Ureter (tissue), 1 donor: ENCODE data around the gene TRIO. TPM values are rescaled to one million over a fixed set of nuclear protein-coding genes. Genes with fewer than 3 reads are reported as not detected.
A peak's percentile ranks its signal among the peaks of the same experiment; 100 is the strongest.
"Not testable (repeated sequence)": the region's sequence is repeated elsewhere in the genome, so short reads cannot be mapped to it uniquely, and the experiment has no call there.

ENCODE experiments used
- DNase-seq: peaks from one replicate; pipeline ENCODE4 v3.0.0-alpha.2; 2020; ENCODE audit warnings: low spot score
- total RNA-seq: library from RNA; stranded (reverse); gene quantifications from one replicate; pipeline ENCODE4 v1.2.4, GENCODE V29; 2023
- donor health status: DM: yes; HTN: yes; CAD: no.

TRIO gene
- total RNA-seq, 1 donor from 2014 or later: 216 TPM

GRCh38 chr5:14186059-14186830 lies 43.1 kb downstream of the TRIO start:
- DNase-seq: no peak

DNA sequence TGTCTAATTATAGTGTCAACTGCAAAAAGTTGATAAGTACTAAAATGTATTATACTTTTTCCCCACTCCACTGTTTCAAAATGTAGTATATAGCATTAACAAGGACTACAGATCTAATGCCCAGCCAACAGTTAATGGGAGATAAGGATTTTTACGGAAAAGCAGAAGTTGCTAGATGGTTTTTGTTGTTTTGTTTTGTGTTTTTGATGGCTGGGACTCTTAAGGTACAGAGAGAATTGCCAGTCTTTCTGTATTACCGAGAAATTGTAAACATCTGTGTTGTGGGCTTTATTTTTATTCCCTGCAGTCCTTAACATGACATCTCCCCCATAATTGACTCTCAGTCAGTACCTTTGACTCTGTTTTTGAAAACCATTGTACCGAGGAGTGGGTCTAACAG lies 44.0 kb downstream of the TRIO start:
- no peak for DNase-seq

- no peak for DNase-seq
Measured at GRCh38 chr5:14187660-14188059, 44.5 kb downstream of the TRIO start.

- DNase-seq: no peak
Measured at GRCh38 chr5:14188778-14189177, 45.6 kb downstream of the TRIO start.

DNA sequence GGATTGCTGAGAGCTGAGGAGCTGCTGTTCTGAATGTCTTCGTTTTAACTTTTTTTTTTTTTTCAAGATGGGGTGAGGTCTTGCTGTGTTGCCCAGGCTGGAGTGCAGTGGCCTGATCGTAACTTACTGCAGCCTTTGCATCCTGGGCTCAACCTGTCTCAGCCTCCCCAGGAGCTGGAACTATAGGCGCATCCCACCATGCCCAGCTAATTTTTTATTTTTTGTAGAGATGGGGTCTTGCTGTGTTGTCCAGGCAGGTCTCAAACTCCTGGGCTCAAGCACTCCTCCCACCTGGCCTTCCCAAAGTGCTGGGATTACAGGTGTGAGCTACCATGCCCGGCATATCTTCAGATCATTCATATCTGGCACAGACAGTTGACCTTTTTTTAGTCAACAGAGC lies 46.5 kb downstream of the TRIO start:
- DNase-seq: no peak

- no peak for DNase-seq
Measured at GRCh38 chr5:14190194-14191164, 47.3 kb downstream of the TRIO start.

- no peak for DNase-seq
Measured at GRCh38 chr5:14191325-14191724, 48.2 kb downstream of the TRIO start.

DNA sequence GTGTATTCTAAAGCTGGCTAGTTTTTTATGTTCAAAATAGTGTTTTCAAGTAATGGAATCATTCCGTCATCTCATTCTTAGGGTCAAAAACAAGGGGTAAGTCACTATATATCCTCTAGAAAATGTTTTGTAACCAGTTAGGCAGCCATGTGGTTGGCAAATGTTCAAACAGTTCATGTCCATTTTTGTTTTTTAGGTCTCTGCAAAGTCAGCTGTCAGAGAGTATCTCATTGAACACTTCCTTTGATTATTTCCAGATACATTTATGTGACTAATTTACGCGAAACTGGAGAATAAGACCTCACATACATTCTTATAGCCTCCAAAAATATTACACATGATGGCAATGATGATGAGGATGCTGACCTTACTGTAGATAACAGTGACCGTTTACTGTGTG lies 50.4 kb downstream of the TRIO start:
- no peak for DNase-seq

DNA sequence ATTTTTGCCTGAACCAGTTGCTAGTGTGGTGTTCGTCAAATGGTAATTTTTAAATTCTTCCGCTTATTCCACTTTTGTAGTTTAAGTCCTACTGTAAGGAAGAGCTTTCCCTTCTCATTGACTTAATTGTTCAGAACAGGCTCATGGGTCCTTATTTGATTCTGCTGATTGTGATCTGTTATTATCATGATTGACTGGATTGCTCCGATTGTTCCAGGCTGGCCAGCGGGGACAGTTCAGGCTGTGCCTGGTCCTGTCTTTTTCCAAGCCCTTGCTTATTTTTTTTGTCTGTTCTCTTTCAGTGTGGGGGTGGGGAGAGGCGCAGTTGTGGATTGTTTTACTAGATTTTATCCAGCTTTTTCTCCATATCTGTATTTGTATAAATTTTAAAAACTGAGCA lies 52.4 kb downstream of the TRIO start:
- DNase-seq: no peak

GRCh38 chr5:14197056-14197455 lies 53.9 kb downstream of the TRIO start:
- no peak for DNase-seq

DNA sequence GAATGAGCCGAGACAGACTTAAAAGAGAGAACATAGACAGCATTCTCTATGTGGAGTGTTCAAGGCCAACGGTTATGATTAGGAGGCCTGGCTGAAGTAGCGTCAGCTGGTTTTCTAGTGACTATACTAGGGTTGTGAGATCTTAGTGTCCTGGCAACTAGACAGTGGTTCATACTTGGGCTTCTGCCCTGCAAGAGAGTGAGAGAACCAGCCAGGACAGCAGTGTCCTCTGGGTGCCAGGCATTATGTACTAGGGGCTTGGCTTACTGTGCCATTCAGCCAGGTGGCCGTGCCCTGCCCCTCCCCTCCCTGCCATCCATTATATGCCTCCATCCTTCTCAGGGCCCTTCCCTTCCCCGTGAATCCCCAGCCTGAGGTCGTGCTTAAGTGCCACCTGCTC lies 56.8 kb downstream of the TRIO start:
- DNase-seq: no peak

GRCh38 chr5:14200312-14200990 lies 57.3 kb downstream of the TRIO start:
- DNase-seq: no peak

DNA sequence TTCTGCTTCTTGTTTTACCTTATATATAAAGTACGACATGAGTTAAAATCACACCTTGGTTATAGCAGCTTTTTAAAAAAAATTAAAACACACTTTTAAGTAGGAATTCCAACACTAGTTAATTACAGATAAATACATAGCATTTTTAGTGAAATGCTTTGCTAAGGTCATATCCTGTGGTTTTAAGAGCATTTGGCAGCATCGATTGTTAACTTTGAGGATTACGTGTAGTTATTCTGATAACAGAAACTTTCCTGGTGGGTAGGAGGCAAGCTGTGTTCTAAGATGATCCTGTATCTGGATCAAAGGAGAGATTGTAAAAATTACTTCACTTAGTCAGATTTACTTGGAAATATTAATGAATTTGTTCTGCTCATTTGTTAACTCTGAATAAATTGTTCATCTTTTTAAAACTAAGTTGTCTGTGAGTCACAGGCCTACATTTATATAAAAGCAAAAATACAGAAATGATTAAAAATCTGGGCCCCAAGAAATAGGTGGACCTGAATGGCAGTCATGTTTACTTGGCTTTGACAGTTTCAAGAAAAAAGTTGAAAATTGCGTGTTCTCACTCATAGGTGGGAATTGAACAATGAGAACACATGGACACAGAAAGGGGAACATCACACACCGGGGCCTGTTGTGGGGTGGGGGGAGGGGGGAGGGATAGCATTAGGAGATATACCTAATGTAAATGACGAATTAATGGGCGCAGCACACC lies 58.3 kb downstream of the TRIO start:
- no peak for DNase-seq

- DNase-seq: no peak
Measured at GRCh38 chr5:14202462-14202861, 59.3 kb downstream of the TRIO start.

DNA sequence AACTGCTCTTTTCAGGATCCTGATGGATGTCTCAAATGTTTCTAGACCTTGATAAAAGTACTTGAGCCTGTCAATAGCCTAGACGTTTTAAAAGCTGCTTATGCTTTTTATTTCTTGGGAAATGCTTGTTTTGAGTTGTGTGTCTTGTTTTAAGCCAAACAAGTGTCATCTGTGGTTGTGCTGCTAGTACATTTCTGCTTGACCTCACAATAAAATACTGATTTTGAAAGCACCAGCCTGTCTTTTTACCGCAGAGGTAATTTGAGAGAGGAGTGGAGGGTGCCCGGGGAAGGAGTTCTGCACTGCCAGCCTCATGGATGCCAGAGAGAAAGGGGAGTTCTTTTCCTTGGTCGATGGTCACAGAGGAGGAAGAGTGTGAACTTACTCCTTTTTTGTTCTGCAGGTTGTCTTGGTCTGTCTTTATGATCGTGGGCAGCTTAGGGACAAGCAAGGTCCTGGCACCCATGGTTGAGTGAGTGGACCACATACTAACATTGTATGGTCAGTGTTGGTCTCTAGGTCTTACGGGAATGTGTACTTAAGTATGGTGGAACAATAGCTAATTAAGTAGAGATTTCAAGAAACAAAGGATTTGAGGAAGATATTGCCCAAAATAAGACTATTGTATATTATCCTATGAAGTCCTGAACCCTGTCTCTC lies 61.0 kb downstream of the TRIO start:
- no peak for DNase-seq

DNA sequence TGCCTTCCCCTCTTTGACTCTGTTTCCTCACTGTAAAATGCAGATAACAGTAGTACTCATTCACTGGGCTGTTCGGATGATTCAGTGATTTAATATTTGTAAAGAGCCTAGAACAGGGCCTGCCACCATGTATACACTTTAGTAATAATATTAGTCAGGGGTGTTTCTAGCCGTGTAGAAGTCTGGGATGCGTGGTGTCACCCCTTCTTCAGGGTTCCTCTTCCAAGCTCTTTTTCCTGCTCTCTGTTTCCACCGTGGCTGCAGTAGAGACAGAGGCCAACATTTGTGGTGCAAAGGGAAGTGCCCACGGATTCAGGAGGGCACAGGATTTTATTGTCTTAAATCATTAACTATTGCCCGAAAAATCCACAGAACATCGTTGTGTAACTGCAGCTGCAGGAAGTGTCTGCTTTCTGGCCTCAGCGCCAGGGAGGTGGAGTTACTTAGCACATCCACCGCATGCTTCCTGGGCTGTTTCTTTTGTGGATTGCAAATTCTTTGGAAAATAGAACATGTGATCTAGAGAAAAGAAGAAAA lies 61.7 kb downstream of the TRIO start:
- DNase-seq: peak; percentile 64

- no peak for DNase-seq
Measured at GRCh38 chr5:14206028-14206725, 63.0 kb downstream of the TRIO start.

DNA sequence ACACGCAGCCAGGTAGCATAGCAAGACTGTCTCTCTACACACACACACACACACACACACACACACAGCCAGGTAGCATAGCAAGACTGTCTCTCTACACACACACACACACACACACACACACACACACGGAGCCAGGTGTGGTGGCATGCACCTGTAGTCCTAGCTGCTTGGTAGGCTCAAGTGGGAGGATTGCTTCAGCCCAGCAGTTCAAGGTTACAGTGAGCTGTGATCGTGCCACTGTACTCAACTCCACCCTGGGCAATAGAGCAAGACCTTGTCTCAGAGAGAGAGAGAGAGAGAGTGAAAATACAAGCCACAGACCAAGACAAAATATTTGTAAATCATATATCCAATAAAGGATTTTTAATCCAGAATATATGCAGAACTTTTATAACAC lies 64.3 kb downstream of the TRIO start:
- DNase-seq: not testable (repeated sequence)

DNA sequence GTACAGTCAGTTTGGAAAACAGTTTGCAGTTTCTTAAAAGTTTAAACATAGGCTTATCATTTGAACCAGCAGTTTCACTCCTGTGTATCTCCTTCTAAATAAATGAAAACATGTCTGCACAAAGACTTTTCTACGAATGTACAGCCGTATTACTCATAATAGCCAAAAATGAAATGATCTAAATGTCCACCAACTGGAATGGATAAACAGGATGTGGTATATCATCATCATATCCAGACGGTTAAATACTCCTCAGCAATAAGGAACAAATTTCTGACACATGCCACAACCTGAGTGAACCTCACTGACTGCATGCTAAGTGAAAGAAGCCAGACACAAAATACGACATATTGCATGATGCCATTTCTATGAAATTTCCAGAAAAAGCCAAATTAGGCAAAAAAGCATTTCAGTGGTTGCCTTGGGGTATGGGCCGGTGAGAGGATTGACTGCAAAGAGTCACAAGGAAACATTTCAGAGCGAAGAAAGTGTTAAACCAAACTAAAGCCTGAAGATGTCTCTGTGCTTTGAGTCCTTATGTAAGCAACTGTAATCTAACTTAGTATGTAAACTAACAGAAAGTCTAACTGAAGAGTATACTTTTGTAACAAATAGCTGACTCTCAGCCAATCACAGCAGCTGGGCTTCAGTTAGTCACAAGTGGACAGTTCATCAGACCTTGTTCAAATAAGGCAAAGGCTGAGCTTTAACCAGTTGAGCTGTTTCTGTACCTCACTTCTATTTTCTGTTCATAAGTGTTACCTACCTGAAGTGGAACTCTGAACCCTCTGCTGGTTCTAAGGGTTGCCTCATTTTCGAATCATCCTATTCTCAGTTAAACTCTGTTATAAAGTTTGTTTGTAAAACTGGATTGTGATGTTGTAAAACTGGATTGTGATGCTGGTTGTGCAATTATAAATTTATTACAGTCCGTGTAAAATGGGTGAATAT lies 65.2 kb downstream of the TRIO start:
- no peak for DNase-seq
